ENCODE results near the gene MSL1. TPM values are rescaled to one million over a fixed set of nuclear protein-coding genes. Genes with fewer than 3 reads are reported as not detected.

The MSL1 gene
- total and polyA plus RNA-seq, 8 donors: 21.0 to 105 (median 33.5) TPM

GRCh38 chr17:40148527-40148926 is 26.8 kb downstream of the MSL1 start:
- 85 to 93% methylated on average over 3 of the region's 3 CpGs for WGBS, 2 donors
- no peak for FAIRE-seq
- Histone ChIP-seq H3K27me3 (no peaks in the 10 kb centered on the region), H3K4me3 (no peak overlapping the region), H3K27ac (no peak overlapping the region), H3K36me3 (peaks cover 0 to 17% (median 0%) of the 10 kb centered on the region in 3 donors), H3K4me1 (no peaks in the 10 kb centered on the region), H3K9me3 (no peaks in the 10 kb centered on the region)
- no peak for DNase-seq
- no peak for TF ChIP-seq CTCF (IDR thresholded peaks at IDR 0.05)
- intact Hi-C loops (cut with DNase I): no loop called here
- ATAC-seq: no peak

- Histone ChIP-seq H3K9me3 (no peaks in the 10 kb centered on the region), H3K36me3 (peaks cover 0 to 26% (median 6%) of the 10 kb centered on the region in 3 donors), H3K4me3 (no peak overlapping the region), H3K27ac (no peak overlapping the region), H3K4me1 (no peaks in the 10 kb centered on the region), H3K27me3 (no peaks in the 10 kb centered on the region)
- DNase-seq (no peak), ATAC-seq (no peak), FAIRE-seq (no peak)
- intact Hi-C loops (cut with DNase I): no loop called here
- 81 to 85% methylated on average over 4 of the region's 4 CpGs for WGBS, 2 donors
- no peak for TF ChIP-seq CTCF (IDR thresholded peaks at IDR 0.05)
Observed at GRCh38 chr17:40150276-40150675, 28.5 kb downstream of the MSL1 start.

GRCh38 chr17:40151414-40151963 is 29.7 kb downstream of the MSL1 start:
- ATAC-seq (peak in 1 of 4 donors; percentile 20), DNase-seq (no peak), FAIRE-seq (no peak)
- no peak overlapping the region for H3K27ac ChIP-seq
- intact Hi-C loops (cut with DNase I): no loop called here
- H3K4me1 ChIP-seq: no peaks in the 10 kb centered on the region
- peaks cover 0 to 33% (median 6%) of the 10 kb centered on the region in 3 donors for H3K36me3 ChIP-seq
- no peaks in the 10 kb centered on the region for H3K9me3 ChIP-seq
- WGBS, 2 donors: 55 to 60% methylated on average over 7 of the region's 7 CpGs
- no peak overlapping the region for H3K4me3 ChIP-seq
- no peaks in the 10 kb centered on the region for H3K27me3 ChIP-seq
- TF ChIP-seq CTCF (IDR thresholded peaks at IDR 0.05): no peak

- intact Hi-C loops (cut with DNase I): no loop called here
- no peak for ATAC-seq
- no peaks in the 10 kb centered on the region for H3K4me1 ChIP-seq
- no peak overlapping the region for H3K27ac ChIP-seq
- H3K27me3 ChIP-seq: no peaks in the 10 kb centered on the region
- no peak for FAIRE-seq
- H3K36me3 ChIP-seq: peaks cover 0 to 29% (median 6%) of the 10 kb centered on the region in 3 donors
- WGBS, 2 donors: 88 to 90% methylated on average over 14 of the region's 14 CpGs
- H3K4me3 ChIP-seq: no peak overlapping the region
- DNase-seq: no peak
- no peak for TF ChIP-seq CTCF (IDR thresholded peaks at IDR 0.05)
- no peaks in the 10 kb centered on the region for H3K9me3 ChIP-seq
Observed at GRCh38 chr17:40153603-40154236, 31.9 kb downstream of the MSL1 start.

- whole genome bisulfite sequencing, 2 donors: 87 to 91% methylated on average over 2 of the region's 2 CpGs
- DNase-seq (no peak), ATAC-seq (no peak), FAIRE-seq (no peak)
- no peak for TF ChIP-seq CTCF (IDR thresholded peaks at IDR 0.05)
- Histone ChIP-seq H3K27ac (no peak overlapping the region), H3K27me3 (no peaks in the 10 kb centered on the region), H3K9me3 (no peaks in the 10 kb centered on the region), H3K36me3 (peaks cover 0 to 38% (median 18%) of the 10 kb centered on the region in 3 donors), H3K4me3 (no peak overlapping the region), H3K4me1 (no peaks in the 10 kb centered on the region)
- intact Hi-C loops (cut with DNase I): no loop called here
Observed at GRCh38 chr17:40157973-40158372, 36.2 kb downstream of the MSL1 start.

All from pancreas (tissue), 10 donors.